SK-N-SH (cell line): ENCODE results near the gene SESN1. TPM values are rescaled to one million over a fixed set of nuclear protein-coding genes. Genes with fewer than 3 reads are reported as not detected.

Experiments
- CTCF ChIA-PET: fragments of 300-600, 350-600 bp; formaldehyde crosslinking; extraction: SDS; loops from one replicate; lab custom pipeline; 2021; lab: Yijun Ruan, JAX
- POLR2A ChIA-PET: fragments of 350-600 bp; sonication (Branson Sonifier 250); formaldehyde crosslinking; extraction: SDS; loops from one replicate; lab custom pipeline; 2020; ENCODE audit warnings: antibody characterized with exemption, inconsistent platforms; lab: Yijun Ruan, JAX
- DNase-seq: peaks from one replicate; pipeline ENCODE4 v3.0.0; 2012
- H2AFZ ChIP-seq: fragments of 200-600 bp; sonication (generic); 2 replicates; pipeline ENCODE4 v1.8.1; 2016; ENCODE audit warnings: antibody characterized with exemption, mild to moderate bottlenecking, low read depth
- H3F3A ChIP-seq: fragments of 200-600 bp; sonication (generic); replicated peaks from 2 replicates; pipeline ENCODE3; 2016; ENCODE audit warnings: antibody characterized with exemption, mild to moderate bottlenecking; ENCODE audit not compliant: insufficient read depth
- H3K27ac ChIP-seq, 2 experiments: fragments of 200-500 bp in 1 of 2; fragments of 200-600 bp in 1 of 2; sonication (Bioruptor generic) in 1 of 2; sonication (generic), shearing (Covaris generic) in 1 of 2; 2 replicates each; pipeline versions ENCODE4 v1.5.1 to v1.6.1; 2014 to 2016; ENCODE audit warnings: low read depth in 2 of 2, inconsistent platforms in 1 of 2, low read length in 1 of 2, mild to moderate bottlenecking in 1 of 2, mixed read lengths in 1 of 2
- H3K27me3 ChIP-seq: fragments of 200-600 bp; sonication (generic), shearing (Covaris generic); 2 replicates; pipeline ENCODE4 v1.6.1; 2016; ENCODE audit warnings: mixed run types; ENCODE audit not compliant: insufficient read depth
- H3K36me3 ChIP-seq, 2 experiments: fragments of 200-500 bp in 1 of 2; fragments of 200-600 bp in 1 of 2; sonication (Bioruptor generic) in 1 of 2; sonication (generic) in 1 of 2; replicated peaks in 1 of 2; 2 replicates each; pipeline versions ENCODE3 to v1.5.1; 2014 to 2016; ENCODE audit warnings: low read length in 1 of 2, mild to moderate bottlenecking in 1 of 2; ENCODE audit not compliant: insufficient read depth in 2 of 2, control insufficient read depth in 1 of 2
- H3K4me1 ChIP-seq, 2 experiments: fragments of 200-500 bp in 1 of 2; fragments of 200-600 bp in 1 of 2; sonication (Bioruptor generic) in 1 of 2; sonication (generic), shearing (Covaris generic) in 1 of 2; 2 replicates each; pipeline versions ENCODE4 v1.5.1 to v1.6.1; 2014 to 2016; ENCODE audit warnings: low read depth in 1 of 2, low read length in 1 of 2, mixed run types in 1 of 2; ENCODE audit not compliant: insufficient read depth in 2 of 2, control insufficient read depth in 1 of 2
- H3K4me2 ChIP-seq: fragments of 200-600 bp; sonication (generic), shearing (Covaris generic); 2 replicates; pipeline ENCODE4 v1.6.1; 2017; ENCODE audit warnings: mixed run types
- H3K4me3 ChIP-seq, 2 experiments: fragments of 200-500 bp in 1 of 2; fragments of 200-600 bp in 1 of 2; sonication (Bioruptor generic) in 1 of 2; sonication (generic), shearing (Covaris generic) in 1 of 2; 2 replicates each; pipeline versions ENCODE4 v1.5.1 to v1.8.1; 2014 to 2016; ENCODE audit warnings: low read depth in 2 of 2, inconsistent platforms in 1 of 2, low read length in 1 of 2, mild to moderate bottlenecking in 1 of 2, mixed read lengths in 1 of 2, moderate library complexity in 1 of 2
- H3K79me2 ChIP-seq: fragments of 200-600 bp; sonication (generic); 2 replicates; pipeline ENCODE4 v1.8.1; 2017; ENCODE audit warnings: mild to moderate bottlenecking; ENCODE audit not compliant: insufficient read depth
- H3K9ac ChIP-seq: fragments of 200-600 bp; sonication (generic); 2 replicates; pipeline ENCODE4 v1.6.1; 2017; ENCODE audit warnings: mixed run types
- H3K9me2 ChIP-seq: fragments of 200-600 bp; sonication (generic); 2 replicates; pipeline ENCODE4 v1.6.1; 2017; ENCODE audit warnings: mixed run types
- H3K9me3 ChIP-seq: fragments of 200-600 bp; sonication (generic); 2 replicates; pipeline ENCODE4 v1.6.1; 2017; ENCODE audit warnings: mixed run types, mild to moderate bottlenecking, moderate library complexity
- H4K20me1 ChIP-seq: fragments of 200-600 bp; sonication (generic); 2 replicates; pipeline ENCODE4 v1.6.1; 2017; ENCODE audit warnings: mild to moderate bottlenecking, mixed run types; ENCODE audit not compliant: insufficient read depth
- ELF1 ChIP-seq: IDR thresholded peaks from 2 replicates; pipeline ENCODE4 v1.4.0; 2012
- EP300 ChIP-seq, 2 experiments: IDR thresholded peaks; 2 replicates each; pipeline versions ENCODE4 v1.4.0 to v1.6.1; 2012; ENCODE audit warnings: borderline replicate concordance in 1 of 2, low read depth in 1 of 2, low read length in 1 of 2
- EZH2phosphoT487 ChIP-seq: fragments of 200-600 bp; sonication (generic); IDR thresholded peaks from 2 replicates; pipeline ENCODE4 v1.6.1; 2017; ENCODE audit warnings: low read depth, mixed run types, mild to moderate bottlenecking, antibody characterized with exemption, moderate library complexity, borderline replicate concordance
- FOSL2 ChIP-seq: IDR thresholded peaks from 2 replicates; pipeline ENCODE4 v1.4.0; 2012; ENCODE audit warnings: low read depth, mild to moderate bottlenecking, moderate library complexity, borderline replicate concordance
- FOXJ3 ChIP-seq: sonication (generic); formaldehyde crosslinking; IDR thresholded peaks from 2 replicates; pipeline ENCODE4 v1.5.1; 2020; ENCODE audit warnings: mild to moderate bottlenecking, missing genetic modification reagents
- FOXM1 ChIP-seq: IDR thresholded peaks from 2 replicates; pipeline ENCODE4 v1.4.0; 2012; ENCODE audit warnings: low read depth, mild to moderate bottlenecking
- GABPA ChIP-seq: IDR thresholded peaks from 2 replicates; pipeline ENCODE4 v1.4.0; 2012; ENCODE audit warnings: low read depth, mild to moderate bottlenecking
- GATA2 ChIP-seq: sonication (generic); formaldehyde crosslinking; IDR thresholded peaks from 2 replicates; pipeline ENCODE4 v1.5.0; 2020; ENCODE audit warnings: mild to moderate bottlenecking, missing genetic modification reagents
- IRF3 ChIP-seq: fragments of 150-350 bp; IDR thresholded peaks from 2 replicates; pipeline ENCODE4 v1.6.1; 2016; ENCODE audit warnings: mild to moderate bottlenecking, low read depth, low read length
- MEF2A ChIP-seq: IDR thresholded peaks from 2 replicates; pipeline ENCODE4 v1.4.0; 2012; ENCODE audit warnings: low read depth, borderline replicate concordance
- NFIC ChIP-seq: IDR thresholded peaks from 2 replicates; pipeline ENCODE4 v1.4.0; 2012; ENCODE audit warnings: borderline replicate concordance
- NRF1 ChIP-seq: IDR thresholded peaks from 2 replicates; pipeline ENCODE4 v1.6.1; 2012; ENCODE audit warnings: low read depth, mild to moderate bottlenecking, low read length
- PBX3 ChIP-seq: IDR thresholded peaks from 2 replicates; pipeline ENCODE4; 2012
- POLR2AphosphoS5 ChIP-seq: IDR thresholded peaks from 2 replicates; pipeline ENCODE4 v1.6.1; 2012; ENCODE audit warnings: low read depth, low read length
- RAD21 ChIP-seq: IDR thresholded peaks from 2 replicates; pipeline ENCODE4 v1.6.1; 2012; ENCODE audit warnings: mild to moderate bottlenecking, low read length
- REST ChIP-seq: IDR thresholded peaks from 2 replicates; pipeline ENCODE4 v1.6.1; 2012; ENCODE audit warnings: mild to moderate bottlenecking, low read depth, low read length, moderate library complexity
- RXRA ChIP-seq: IDR thresholded peaks from 2 replicates; pipeline ENCODE4 v1.4.0; 2012; ENCODE audit warnings: low read depth, mild to moderate bottlenecking, borderline replicate concordance
- TAF1 ChIP-seq: IDR thresholded peaks from 2 replicates; pipeline ENCODE4 v1.6.1; 2012; ENCODE audit warnings: low read depth, mild to moderate bottlenecking, low read length, moderate library complexity, borderline replicate concordance
- TEAD4 ChIP-seq: IDR thresholded peaks from 2 replicates; pipeline ENCODE4 v1.4.0; 2012; ENCODE audit warnings: mild to moderate bottlenecking, borderline replicate concordance; ENCODE audit not compliant: insufficient read depth
- YY1 ChIP-seq: IDR thresholded peaks from 2 replicates; pipeline ENCODE4 v1.4.0; 2012; ENCODE audit warnings: low read depth, mild to moderate bottlenecking
- whole genome bisulfite sequencing: methylation state at CpG from one replicate; pipeline ENCODE4 v1.1.6; 2017; ENCODE audit warnings: low lambda C conversion rate; 5-methylcytosine and 5-hydroxymethylcytosine counted together
- polyA plus RNA-seq, 3 experiments: library from polyadenylated mRNA; depleted of rRNA; stranded (reverse); fragments of >200 nt; gene quantifications; 2 replicates each; pipeline ENCODE4 v1.2.3, GENCODE V29; 2012

Gene SESN1
- polyA plus RNA-seq, 1 of the 3 experiments (the other 2 are of a cell fraction): 13.1 TPM

- Histone ChIP-seq H3K4me2 (no peak overlapping the region), H3K79me2 (no peaks in the 10 kb centered on the region), H3K4me3 (no peak overlapping the region), H2AFZ (no peak overlapping the region), H3K9me3 (no peaks in the 10 kb centered on the region), H3K4me1 (peaks cover 0 to 8% of the 10 kb centered on the region in 2 experiments; a peak in 2 of 4 replicates), H3K36me3 (peaks cover 0 to 4% of the 10 kb centered on the region in 2 experiments), H3K9me2 (no peaks in the 10 kb centered on the region), H3K27ac (no peak overlapping the region), H3K9ac (no peak overlapping the region), H3F3A (peaks cover 3% of the 10 kb centered on the region), H3K27me3 (no peaks in the 10 kb centered on the region), H4K20me1 (no peaks in the 10 kb centered on the region)
- DNase-seq: no peak
- ChIA-PET POLR2A (no interaction called here), CTCF (interaction anchor here (1.2 kb wide), 1 partner anchor 37 kb away, joined by 3 read pairs; no protein-coding TSS in a partner anchor)
- 89% methylated on average over 1 of the region's 1 CpG for WGBS
- no peak for TF ChIP-seq POLR2AphosphoS5
- TF ChIP-seq RAD21: no peak
- TF ChIP-seq IRF3: no peak
- TF ChIP-seq TEAD4: no peak
- no peak for TF ChIP-seq PBX3
- no peak for TF ChIP-seq MEF2A
- TF ChIP-seq TAF1: no peak
- no peak for TF ChIP-seq FOXJ3 (CRISPR knock-in tag)
- no peak for TF ChIP-seq GABPA
- TF ChIP-seq GATA2 (CRISPR knock-in tag): no peak
- TF ChIP-seq EZH2phosphoT487: no peak
- TF ChIP-seq RXRA: no peak
- no peak for TF ChIP-seq REST
- TF ChIP-seq NRF1: no peak
- TF ChIP-seq FOXM1: no peak
- TF ChIP-seq FOSL2: no peak
- TF ChIP-seq ELF1: no peak
- no peak for TF ChIP-seq YY1
- no peak for TF ChIP-seq EP300 (IDR thresholded peaks at IDR 0.05; ENCODE audit: borderline replicate concordance in 1 of 2, low read depth in 1 of 2, low read length in 1 of 2)
- TF ChIP-seq NFIC: no peak
Observed at GRCh38 chr6:109048176-109048575, 46.5 kb downstream of the SESN1 start.
